ENCODE results near the gene IL5RA.
A peak's percentile ranks its signal among the peaks of the same experiment; 100 is the strongest.

IL5RA gene

DNA sequence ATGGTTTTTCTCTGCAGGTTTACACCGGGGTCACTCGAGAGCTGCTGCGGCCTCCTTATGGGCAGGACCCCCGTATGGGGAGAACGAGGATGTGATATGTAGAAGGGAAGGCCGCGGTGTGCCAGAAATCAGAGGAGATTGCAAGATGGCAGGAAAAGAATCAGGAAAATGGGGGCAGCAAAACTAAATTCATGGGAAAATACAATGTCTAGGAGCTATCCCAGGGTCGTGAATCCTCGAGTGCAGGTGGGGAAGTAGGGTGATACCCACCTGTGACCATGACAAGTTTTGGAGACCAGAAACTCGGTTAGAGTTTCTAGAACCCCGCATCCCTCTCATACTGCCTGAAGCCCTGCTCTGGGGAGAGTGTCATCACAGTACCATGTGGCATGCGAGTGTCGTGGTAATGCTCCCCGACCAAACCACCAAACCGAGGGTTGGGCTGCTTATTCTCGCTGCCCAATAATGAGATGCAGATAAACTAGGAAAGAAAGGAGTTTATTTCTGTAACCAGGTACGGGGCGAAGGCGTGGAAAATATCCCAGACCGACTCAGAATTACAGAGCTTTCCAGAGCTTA lies 17.3 kb upstream of the IL5RA start:
- no peak for DNase-seq (ENCODE audit: insufficient read length)
- peak; percentile 76 for FAIRE-seq

DNA sequence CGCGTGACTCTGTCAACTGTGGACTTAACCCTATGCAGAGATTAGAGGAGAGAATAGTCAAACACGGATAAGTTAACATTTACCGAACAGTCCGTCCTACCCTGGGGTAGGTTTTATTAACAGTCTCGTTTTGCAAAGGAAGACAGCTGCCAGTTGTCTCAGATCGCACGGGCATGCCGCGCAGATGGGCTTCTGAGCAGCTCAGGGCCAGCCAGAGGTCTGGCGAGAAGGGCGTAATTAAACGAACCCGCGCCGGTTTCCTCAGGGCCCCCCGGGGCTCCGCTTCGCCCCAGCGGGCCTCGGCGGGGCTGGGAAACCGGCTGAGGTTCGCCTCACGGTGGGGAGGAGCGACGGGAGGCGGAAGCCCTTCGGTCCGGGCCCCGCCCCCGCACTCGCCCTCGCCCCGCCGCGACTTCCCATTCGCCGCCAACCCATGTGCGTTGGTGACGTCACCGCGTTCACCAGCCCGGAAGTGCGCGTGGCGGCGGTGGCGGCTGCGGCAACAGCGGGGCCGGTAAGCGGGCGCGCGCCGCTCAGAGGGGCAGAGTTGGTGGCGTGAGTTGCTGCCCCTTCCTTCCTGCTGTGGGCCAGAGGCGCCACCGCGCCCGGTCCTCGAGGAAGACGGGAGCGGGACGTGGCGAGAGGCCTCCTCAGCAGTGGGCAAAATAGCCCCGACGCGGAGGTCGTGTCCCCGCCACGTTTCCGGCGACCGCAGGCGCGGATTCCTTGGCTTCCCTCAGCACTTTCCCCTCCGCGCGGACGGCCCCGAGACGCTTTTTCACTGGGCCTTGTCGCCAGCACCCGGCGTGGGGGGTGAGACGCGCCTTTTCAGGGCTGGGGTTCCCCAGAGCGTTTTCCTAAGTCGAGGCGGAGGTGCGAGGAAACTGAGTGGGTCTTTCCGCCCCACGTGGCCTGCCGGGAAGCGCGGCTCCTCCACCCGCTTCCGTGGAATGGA lies 16.6 kb upstream of the IL5RA start, which contains the start of gene TRNT1:
Gene TRNT1, plus strand, starts transcription at position 464 of the 955 bp plus-strand sequence. CDS start 2,101 bp downstream, outside the sequence.
- peak; percentile 93 for TF ChIP-seq POLR2AphosphoS5 (IDR thresholded peaks at IDR 0.05; ENCODE audit: low read depth, low read length)
- TF ChIP-seq POLR2A (IDR thresholded peaks at IDR 0.05; ENCODE audit: low read depth, low read length), result peak; percentile 95
- TF ChIP-seq TAF1 (IDR thresholded peaks at IDR 0.05; ENCODE audit: borderline replicate concordance, low read depth, low read length), result peak; percentile 63
- DNase-seq (ENCODE audit: insufficient read length) (peak; percentile 89), FAIRE-seq (peak; percentile 98)

More for the DNA sequence above, 17.3 kb upstream of the IL5RA start:
- TF ChIP-seq TAF1 (IDR thresholded peaks at IDR 0.05; ENCODE audit: borderline replicate concordance, low read depth, low read length), result no peak
- TF ChIP-seq POLR2A (IDR thresholded peaks at IDR 0.05; ENCODE audit: low read depth, low read length), result no peak
- no peak for TF ChIP-seq POLR2AphosphoS5 (IDR thresholded peaks at IDR 0.05; ENCODE audit: low read depth, low read length)

DNA sequence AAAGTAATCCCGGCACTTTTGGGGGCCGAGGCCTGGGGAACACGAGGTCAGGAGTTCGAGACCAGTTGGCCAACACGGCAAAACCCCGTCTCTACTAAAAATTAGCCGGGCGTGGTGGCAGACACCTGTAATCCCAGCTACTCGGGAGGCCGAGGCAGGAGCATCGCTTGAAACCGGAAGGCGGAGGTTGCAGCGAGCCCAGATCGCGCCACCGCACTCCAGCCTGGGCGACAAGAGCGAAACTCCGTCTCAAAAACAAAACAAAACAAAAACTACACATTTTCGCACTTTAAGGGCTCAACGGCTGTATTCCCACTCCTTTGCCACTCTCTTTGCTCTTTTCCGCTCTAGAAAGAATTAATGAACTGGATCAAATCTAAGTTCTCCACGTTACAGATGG lies 15.8 kb upstream of the IL5RA start:
- DNase-seq (ENCODE audit: insufficient read length), result no peak
- TF ChIP-seq TAF1 (IDR thresholded peaks at IDR 0.05; ENCODE audit: borderline replicate concordance, low read depth, low read length) (no peak), POLR2A (IDR thresholded peaks at IDR 0.05; ENCODE audit: low read depth, low read length) (no peak), POLR2AphosphoS5 (IDR thresholded peaks at IDR 0.05; ENCODE audit: low read depth, low read length) (no peak)
- no peak for FAIRE-seq

DNA sequence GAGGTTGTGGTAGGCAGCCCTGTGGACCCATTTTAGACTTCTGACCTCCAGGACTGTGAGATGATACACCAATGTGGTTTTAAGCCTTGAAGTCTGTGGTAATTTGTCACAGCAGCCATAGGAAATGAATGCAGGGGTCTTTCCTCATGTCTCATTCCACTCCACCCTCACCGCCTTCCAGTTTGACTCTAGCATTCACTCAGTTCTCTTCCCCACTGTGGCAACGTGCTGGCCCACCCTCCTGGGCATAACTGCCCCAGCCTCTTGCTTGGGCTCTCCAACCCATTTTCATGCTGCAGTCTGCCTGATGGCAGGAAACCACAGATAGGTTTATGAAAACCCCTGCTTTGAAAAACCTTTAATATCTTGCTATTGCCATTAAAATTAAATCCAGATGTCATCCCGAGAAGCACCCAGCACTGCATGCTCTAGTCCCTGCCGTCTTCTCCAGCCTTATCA lies 9.2 kb upstream of the IL5RA start:
- DNase-seq (ENCODE audit: insufficient read length), result no peak
- TF ChIP-seq POLR2A (IDR thresholded peaks at IDR 0.05; ENCODE audit: low read depth, low read length) (no peak), POLR2AphosphoS5 (IDR thresholded peaks at IDR 0.05; ENCODE audit: low read depth, low read length) (no peak), TAF1 (IDR thresholded peaks at IDR 0.05; ENCODE audit: borderline replicate concordance, low read depth, low read length) (no peak)
- FAIRE-seq, result peak; percentile 24

DNA sequence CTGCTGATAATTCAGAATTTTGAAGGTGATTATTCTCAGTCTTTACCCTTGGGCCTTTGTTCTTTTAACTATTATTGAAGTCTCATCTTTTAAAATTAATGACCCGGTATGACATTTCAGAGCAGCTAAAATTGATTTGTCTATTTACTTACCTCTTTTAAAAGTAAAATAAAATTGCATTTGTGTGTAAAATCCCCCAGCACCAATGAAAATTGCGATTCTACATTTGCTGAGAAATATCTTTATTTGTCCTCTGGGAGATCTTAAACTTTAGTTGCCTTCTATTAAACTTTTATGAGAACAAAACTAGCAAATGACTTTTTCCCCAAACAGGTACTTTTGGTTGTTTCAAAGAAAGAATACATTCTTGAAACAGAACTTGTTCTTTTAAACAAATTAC lies 7.5 kb upstream of the IL5RA start:
- FAIRE-seq, result no peak
- TF ChIP-seq POLR2A (IDR thresholded peaks at IDR 0.05; ENCODE audit: low read depth, low read length) (no peak), POLR2AphosphoS5 (IDR thresholded peaks at IDR 0.05; ENCODE audit: low read depth, low read length) (no peak), TAF1 (IDR thresholded peaks at IDR 0.05; ENCODE audit: borderline replicate concordance, low read depth, low read length) (no peak)
- DNase-seq (ENCODE audit: insufficient read length), result no peak

DNA sequence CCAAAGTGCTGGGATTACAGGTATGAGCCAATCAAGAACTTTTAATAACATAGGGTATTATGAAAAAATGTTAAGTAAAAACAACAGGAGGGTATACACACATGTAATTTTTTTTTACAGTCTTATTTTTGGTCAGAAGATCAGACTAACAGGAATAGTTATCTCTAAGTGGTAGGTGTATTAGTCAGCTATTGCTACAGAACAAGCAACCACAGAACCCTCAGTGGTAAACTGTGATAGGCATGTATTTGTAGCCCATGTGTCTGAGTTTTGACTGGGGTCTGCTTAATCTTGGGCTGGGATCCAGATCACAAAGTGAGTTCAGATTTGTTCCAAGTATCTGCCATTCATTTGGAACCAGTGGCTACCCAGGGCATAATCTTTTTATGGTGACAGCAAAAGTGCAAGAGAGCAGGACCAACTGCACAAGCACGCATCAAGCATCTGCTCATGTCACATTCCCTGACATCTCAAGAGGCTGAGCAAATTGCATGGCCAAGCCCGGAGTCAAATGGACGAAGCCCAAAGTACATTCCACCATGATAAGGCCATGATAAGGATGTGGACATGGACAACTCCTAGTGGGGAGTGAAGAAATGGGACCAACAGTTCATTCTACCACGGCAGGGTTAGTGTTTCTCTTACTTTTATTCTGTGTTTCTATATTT lies 3.0 kb upstream of the IL5RA start:
- DNase-seq (ENCODE audit: insufficient read length) (no peak), FAIRE-seq (no peak)
- no peak for TF ChIP-seq POLR2AphosphoS5 (IDR thresholded peaks at IDR 0.05; ENCODE audit: low read depth, low read length)
- no peak for TF ChIP-seq TAF1 (IDR thresholded peaks at IDR 0.05; ENCODE audit: borderline replicate concordance, low read depth, low read length)
- TF ChIP-seq POLR2A (IDR thresholded peaks at IDR 0.05; ENCODE audit: low read depth, low read length), result no peak

DNA sequence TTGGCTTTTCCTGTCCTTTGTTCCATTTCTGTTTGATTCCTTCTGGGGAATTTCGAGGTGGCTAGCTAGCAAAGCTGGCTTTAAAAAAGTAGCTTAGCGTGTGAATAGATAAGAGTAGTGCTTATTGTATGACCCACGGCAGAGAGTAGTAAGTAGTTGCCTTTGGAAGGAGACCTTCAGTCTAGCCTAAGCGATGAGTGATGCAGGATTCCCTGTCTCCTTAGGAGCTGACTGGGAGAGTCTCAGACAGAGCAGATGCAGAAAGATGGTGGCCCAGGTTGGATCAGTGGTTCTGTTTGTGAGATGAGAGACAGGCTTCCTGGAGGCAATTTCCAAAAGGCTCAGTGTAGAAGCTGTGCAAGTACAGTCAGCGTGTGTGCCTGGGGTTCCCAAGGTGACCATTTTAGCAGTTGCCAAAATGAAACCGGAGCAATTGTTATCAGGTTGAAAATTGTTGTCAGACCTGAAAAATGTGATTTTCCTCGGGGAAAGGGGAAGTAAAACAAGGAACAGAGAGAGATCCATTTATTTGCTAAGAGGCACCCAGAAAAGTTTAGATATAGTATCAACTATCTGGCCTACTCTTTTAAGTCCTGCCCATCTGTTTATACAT lies 681 bp upstream of the IL5RA start:
- DNase-seq (ENCODE audit: insufficient read length), result no peak
- TF ChIP-seq POLR2AphosphoS5 (IDR thresholded peaks at IDR 0.05; ENCODE audit: low read depth, low read length), result no peak
- no peak for TF ChIP-seq TAF1 (IDR thresholded peaks at IDR 0.05; ENCODE audit: borderline replicate concordance, low read depth, low read length)
- TF ChIP-seq POLR2A (IDR thresholded peaks at IDR 0.05; ENCODE audit: low read depth, low read length), result no peak
- FAIRE-seq, result peak; percentile 84

DNA sequence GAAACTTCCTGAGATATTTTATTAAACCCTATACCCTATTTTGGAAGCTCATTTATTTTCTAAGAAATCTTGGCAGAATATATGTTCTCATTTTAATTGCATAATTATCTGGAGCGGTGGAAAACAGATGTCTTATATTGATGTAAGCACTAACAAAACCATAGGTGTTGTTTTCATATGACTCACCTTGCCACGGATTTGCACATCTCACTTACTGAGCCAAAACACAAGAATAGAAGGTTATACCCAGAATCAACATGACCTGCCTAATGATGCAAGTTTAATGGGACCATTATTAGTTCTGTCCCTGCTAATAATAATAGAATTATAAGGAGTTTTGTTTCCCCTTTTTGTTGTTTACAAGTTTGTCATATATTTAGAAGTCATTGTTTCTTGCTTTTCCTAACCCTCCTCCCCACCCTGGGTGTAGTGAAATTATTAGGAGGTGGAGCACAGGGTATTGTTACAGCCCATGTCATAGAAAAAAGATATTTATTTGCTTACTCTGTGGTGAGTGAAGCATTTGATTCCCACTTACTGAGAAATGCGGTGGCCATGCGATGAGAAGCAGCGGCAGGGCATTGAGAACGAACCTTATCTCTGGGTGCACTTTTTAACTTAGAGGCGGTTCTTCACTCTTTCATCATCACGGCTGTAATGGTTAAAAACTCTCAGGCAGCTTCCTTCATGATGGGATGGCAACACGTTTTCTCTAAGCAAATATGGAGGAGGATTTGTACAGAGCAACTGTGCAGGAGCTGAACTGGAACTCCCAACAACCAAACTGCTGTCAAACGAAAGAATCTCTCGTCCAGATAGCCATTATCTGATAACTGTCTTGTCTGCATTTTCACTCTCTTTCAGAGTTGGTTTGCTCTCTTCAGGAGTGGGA lies 521 bp downstream of the IL5RA start:
- no peak for DNase-seq (ENCODE audit: insufficient read length)
- TF ChIP-seq POLR2A (IDR thresholded peaks at IDR 0.05; ENCODE audit: low read depth, low read length), result no peak
- no peak for TF ChIP-seq POLR2AphosphoS5 (IDR thresholded peaks at IDR 0.05; ENCODE audit: low read depth, low read length)
- TF ChIP-seq TAF1 (IDR thresholded peaks at IDR 0.05; ENCODE audit: borderline replicate concordance, low read depth, low read length), result no peak
- FAIRE-seq, result peak; percentile 60

DNA sequence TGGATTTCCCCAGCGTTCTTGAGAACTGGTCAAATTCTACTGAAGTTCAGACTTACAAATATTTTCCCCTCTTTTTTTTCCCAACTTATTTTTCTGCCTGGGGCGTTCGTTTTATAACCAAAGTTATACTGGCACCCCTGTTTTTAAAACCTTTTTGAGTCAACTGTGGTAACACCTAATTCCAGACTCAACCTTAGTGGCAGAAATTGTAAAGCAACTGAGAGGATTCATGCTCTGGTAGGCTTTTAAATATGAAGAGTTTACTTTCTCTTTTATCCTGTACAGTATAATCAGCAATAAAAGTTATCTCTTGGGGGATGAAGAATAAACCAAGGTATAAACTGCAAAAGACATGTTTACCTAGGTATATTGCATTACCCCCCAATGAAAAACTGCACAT lies 2.3 kb downstream of the IL5RA start:
- TF ChIP-seq TAF1 (IDR thresholded peaks at IDR 0.05; ENCODE audit: borderline replicate concordance, low read depth, low read length), result no peak
- no peak for TF ChIP-seq POLR2A (IDR thresholded peaks at IDR 0.05; ENCODE audit: low read depth, low read length)
- no peak for TF ChIP-seq POLR2AphosphoS5 (IDR thresholded peaks at IDR 0.05; ENCODE audit: low read depth, low read length)
- no peak for FAIRE-seq
- DNase-seq (ENCODE audit: insufficient read length), result no peak

DNA sequence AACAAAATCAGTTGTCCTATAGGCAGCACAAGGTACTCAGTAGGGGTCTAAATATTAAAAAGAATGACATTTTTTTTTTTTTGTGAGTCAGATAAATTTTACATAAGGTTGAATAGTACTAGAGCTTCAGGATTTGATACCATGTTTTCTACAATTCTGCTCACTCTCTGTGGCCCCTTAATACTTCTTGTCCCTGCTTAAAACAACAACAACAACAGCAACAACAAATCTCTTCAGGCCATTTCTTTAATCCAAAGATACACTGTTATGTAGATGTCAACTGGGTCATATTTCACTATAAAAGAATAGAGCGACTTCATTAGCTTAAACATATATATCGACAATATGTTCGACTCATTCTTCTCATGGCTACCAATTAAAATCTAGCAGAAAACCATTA lies 3.0 kb downstream of the IL5RA start:
- no peak for TF ChIP-seq POLR2AphosphoS5 (IDR thresholded peaks at IDR 0.05; ENCODE audit: low read depth, low read length)
- TF ChIP-seq TAF1 (IDR thresholded peaks at IDR 0.05; ENCODE audit: borderline replicate concordance, low read depth, low read length), result no peak
- DNase-seq (ENCODE audit: insufficient read length) (no peak), FAIRE-seq (no peak)
